ENCODE measurements around the gene TMEM235.

TMEM235 gene

GRCh38 chr17:78230996-78231935 lies at the start of gene TMEM235:
Gene TMEM235 (plus strand): TSS chr17:78231631. CDS start chr17:78232024, 393 bp downstream.
- in situ Hi-C loops (cut with MboI; ENCODE audit: low sequenced_read_pairs), result no loop called here

DNA sequence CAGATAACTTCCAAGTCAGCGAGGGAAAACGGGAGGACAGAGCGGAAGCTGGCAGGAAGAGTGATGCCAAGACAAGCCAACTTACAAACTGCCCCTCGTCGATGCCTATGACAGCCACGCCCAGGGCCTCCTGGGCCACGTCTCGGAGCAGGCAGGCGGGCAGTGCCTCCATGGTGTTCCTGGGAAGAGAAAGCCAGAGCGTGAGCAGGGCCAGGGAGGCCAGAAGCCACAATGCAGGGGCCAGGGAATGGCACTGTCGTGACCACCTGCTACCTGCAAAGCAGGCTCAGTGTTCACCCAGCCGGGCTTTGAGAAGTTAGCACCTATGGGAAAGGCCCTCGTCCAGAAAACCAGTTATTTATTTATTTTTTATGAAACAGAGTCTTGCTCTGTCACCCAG lies 48.9 kb upstream of the TMEM235 start:
- in situ Hi-C loops (cut with MboI; ENCODE audit: low sequenced_read_pairs), result no loop called here

GRCh38 chr17:78183916-78184315 lies 47.5 kb upstream of the TMEM235 start:
- in situ Hi-C loops (cut with MboI; ENCODE audit: low sequenced_read_pairs), result no loop called here

DNA sequence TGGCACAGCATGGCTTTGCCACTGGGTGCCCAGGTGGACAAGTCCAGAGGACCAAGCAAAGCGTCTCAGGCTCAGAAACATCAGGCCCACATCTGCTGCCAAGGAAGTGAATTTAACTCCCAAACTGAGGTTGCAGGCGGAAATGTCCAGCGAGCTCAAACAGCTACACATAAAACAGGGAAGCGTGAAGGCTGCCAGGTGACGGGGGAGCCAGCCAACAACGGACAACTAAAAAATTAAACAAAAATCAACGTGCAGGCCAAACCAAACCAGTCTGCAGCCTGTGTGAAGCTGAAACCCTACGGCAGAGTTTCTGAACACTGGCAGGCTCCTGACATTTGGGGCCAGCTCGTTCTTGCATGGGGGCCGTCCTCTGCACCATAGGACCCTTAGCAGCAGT lies 47.1 kb upstream of the TMEM235 start:
- in situ Hi-C loops (cut with MboI; ENCODE audit: low sequenced_read_pairs), result no loop called here

GRCh38 chr17:78184868-78185267 lies 46.6 kb upstream of the TMEM235 start:
- in situ Hi-C loops (cut with MboI; ENCODE audit: low sequenced_read_pairs), result no loop called here

DNA sequence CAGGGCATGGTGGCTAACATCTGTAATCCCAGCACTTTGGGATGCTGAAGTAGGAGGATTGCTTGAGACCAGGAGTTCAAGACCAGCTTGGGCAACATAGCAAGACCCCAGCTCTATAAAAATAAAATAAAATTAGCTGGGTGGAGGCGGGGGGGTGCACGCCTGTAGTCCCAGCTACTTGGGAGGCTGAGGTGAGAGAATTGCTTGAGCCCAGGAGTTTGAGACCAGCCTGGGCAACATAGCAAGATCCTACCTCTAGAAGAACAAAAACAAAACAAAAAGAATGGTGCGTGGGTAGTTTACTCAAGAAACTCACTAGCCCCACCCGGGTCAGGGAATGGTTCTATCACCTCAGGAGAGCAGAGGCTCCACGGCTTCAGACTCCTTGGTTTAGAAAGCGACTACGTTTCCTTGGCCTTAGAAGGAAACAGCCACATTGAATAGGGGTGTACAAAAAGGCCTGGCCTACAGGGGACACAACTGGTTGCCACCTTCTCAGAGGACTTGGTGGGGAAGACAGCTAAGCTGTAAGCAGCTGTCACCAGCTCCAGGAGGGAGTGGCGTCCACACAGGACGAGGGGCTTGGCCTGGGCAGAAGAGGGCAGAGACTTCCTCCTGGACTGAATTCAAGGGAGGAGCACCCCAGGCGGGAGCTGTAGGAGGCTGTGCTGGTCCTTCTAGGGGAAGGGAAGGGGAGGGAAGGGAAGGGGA lies 45.3 kb upstream of the TMEM235 start:
- in situ Hi-C loops (cut with MboI; ENCODE audit: low sequenced_read_pairs), result no loop called here

GRCh38 chr17:78186692-78187595 lies 44.5 kb upstream of the TMEM235 start, which contains the start of the genes AFMID and TK1:
Gene AFMID (plus strand): TSS chr17:78187362. CDS start chr17:78187371, 9 bp downstream.
Gene TK1 (minus strand): TSS chr17:78187052. CDS start chr17:78186994, 58 bp downstream.
- in situ Hi-C loops (cut with MboI; ENCODE audit: low sequenced_read_pairs), result no loop called here

GRCh38 chr17:78196716-78197115 lies 34.7 kb upstream of the TMEM235 start:
- in situ Hi-C loops (cut with MboI; ENCODE audit: low sequenced_read_pairs), result no loop called here

GRCh38 chr17:78197147-78197832 lies 34.1 kb upstream of the TMEM235 start:
- in situ Hi-C loops (cut with MboI; ENCODE audit: low sequenced_read_pairs), result no loop called here

DNA sequence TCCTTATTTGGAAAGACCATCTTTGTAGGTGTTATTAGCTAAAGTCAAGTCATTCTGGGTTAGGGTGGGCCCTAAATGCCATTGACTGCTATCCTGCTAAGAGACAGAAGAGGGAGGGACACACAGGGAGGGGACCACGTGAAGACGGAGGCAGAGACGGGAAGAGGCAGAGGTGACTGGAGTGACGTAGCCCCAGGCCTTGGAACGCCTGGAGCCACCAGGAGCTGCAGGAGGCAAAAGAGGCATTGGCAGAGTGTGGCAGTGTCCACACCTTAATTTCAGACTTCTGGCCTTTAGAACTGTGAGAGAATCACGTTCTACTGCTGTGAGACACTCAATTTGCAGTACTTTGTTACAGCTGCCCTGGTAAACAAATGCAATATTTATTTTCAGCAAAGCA lies 31.0 kb upstream of the TMEM235 start:
- in situ Hi-C loops (cut with MboI; ENCODE audit: low sequenced_read_pairs), result no loop called here

DNA sequence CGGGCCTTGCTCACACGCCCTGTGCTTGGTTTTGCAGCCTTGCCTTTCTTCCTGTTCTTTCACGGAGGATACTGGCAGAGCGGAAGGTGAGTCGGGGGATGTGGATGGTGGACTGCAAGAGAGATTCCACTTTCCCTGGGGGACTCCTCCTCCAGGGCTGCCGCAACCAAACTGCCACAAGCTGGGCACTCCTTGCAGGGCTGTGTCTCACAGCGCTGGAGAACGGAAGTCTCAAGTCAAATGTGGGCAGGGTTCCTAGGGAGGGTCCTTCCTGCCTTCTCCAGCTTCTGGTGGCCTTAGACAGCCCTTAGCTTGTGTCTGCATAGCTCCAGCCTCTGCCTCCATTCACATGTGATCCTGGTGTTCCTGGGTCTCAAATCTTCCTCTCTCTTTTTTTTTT lies 28.8 kb upstream of the TMEM235 start:
- in situ Hi-C loops (cut with MboI; ENCODE audit: low sequenced_read_pairs), result no loop called here

DNA sequence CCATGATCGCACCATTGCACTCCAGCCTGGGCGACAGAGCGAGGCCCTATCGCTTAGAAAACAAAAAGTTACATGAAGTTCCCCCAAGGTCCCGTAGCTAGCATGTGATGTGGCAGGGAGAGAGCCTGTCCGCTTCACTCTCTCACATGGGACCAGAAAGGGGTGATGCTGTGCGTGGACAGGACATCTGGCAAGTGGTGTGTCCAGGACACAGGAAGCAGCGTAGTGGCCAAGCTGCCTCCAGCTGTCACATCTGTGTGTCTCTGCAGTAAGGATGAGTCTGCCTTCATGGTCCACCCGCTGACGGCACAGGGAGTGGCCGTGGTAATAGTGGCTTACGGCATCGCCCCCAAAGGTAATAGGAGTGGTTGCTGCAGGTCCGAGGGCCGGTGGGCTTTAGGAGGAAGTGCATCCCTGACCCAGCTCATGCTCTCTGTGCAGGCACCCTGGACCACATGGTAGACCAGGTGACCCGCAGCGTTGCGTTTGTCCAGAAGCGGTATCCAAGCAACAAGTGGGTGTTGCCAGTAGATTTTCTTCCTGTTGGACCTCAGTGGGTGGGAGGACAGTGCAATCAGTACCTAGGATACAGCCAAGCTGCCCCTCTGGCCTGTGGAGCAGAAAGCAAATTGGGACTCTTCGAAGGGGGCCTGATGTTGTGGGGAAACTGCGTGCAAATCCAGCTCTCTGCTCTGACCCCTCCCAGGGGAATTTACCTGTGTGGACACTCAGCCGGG lies 26.9 kb upstream of the TMEM235 start:
- in situ Hi-C loops (cut with MboI; ENCODE audit: low sequenced_read_pairs), result no loop called here

DNA sequence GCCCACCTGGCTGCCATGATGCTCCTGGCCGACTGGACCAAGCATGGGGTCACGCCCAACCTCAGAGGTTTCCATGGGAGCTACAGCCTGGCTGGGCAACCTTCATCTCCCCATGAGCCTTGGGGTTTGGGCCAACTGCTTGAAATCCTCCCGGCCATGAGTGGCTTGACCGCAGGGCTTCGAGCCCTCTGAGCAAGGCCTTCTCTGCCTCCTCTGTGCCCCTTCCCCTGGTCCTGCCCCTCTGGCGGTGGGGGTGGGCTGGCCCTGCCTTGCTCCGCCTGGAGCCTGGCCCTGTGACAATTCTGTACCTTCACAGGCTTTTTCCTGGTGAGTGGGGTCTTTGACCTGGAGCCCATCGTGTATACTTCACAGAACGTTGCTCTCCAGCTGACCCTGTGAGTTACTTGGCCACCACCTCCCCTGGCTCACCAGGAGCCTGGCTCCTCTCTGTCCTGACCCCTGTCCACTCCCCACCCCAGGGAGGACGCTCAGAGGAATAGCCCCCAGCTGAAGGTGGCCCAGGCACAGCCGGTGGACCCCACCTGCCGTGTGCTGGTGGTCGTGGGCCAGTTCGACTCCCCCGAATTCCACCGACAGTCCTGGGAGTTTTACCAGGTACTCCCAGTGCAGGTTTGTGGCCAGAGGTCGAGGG lies 26.2 kb upstream of the TMEM235 start:
- in situ Hi-C loops (cut with MboI; ENCODE audit: low sequenced_read_pairs), result no loop called here

DNA sequence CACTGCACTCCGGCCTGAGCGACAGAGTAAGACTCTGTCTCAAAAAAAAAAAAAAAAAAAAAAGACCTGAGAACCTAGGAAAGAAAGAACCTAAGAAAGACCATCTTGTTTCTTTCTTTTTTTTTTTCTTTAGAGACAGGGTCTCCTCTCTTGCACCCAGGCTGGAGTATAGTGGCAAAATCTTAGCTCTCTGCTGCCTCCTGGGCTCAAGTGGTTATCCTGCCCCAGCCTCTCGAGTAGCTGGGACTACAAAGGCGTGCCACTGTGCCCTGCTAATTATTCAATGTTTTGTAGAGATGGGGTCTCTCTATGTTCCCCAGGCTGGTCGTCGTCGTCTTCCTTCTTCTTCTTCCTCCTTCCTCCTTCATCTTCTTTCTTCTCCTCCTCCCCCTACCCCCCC lies 25.1 kb upstream of the TMEM235 start:
- in situ Hi-C loops (cut with MboI; ENCODE audit: low sequenced_read_pairs), result no loop called here

- in situ Hi-C loops (cut with MboI; ENCODE audit: low sequenced_read_pairs), result no loop called here
Measured at GRCh38 chr17:78208486-78208885, 22.9 kb upstream of the TMEM235 start.

DNA sequence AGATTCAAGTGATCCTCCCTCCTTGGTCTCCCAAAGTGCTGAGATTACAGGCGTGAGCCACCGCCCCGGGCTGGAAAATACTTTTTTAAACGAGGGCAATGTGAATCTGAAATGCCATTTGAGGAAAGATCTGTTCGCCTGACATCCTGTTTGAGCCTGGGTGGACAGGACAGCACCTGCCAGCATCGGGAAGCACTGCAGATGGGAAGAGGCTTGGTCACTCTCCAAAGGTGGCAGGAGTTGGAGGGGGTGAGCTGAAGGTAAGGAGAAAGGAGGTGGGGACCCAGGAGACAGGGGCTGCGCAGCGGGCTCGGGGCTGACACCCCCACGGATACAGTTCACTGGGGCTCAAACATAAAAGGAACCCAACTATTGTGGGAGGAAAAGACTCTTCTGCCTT lies 21.3 kb upstream of the TMEM235 start:
- in situ Hi-C loops (cut with MboI; ENCODE audit: low sequenced_read_pairs), result no loop called here

DNA sequence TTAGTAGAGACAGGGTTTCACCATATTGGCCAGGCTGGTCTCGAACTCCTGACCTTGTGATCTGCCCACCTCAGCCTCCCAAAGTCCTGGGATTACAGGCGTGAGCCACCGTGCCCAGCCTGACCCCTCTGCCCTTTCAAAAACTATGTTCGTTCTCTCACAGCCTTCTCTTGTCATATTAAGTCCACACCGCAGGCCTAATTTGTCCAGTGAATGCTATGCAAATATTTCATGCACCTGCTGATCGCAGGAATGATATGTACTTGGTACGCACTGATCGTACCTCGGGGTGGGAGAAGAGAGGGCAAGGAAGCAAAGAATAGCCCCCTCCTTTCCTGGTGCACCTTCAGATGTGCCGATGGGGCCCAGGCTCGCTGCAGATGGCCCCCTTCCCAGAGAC lies 20.4 kb upstream of the TMEM235 start:
- in situ Hi-C loops (cut with MboI; ENCODE audit: low sequenced_read_pairs), result no loop called here

DNA sequence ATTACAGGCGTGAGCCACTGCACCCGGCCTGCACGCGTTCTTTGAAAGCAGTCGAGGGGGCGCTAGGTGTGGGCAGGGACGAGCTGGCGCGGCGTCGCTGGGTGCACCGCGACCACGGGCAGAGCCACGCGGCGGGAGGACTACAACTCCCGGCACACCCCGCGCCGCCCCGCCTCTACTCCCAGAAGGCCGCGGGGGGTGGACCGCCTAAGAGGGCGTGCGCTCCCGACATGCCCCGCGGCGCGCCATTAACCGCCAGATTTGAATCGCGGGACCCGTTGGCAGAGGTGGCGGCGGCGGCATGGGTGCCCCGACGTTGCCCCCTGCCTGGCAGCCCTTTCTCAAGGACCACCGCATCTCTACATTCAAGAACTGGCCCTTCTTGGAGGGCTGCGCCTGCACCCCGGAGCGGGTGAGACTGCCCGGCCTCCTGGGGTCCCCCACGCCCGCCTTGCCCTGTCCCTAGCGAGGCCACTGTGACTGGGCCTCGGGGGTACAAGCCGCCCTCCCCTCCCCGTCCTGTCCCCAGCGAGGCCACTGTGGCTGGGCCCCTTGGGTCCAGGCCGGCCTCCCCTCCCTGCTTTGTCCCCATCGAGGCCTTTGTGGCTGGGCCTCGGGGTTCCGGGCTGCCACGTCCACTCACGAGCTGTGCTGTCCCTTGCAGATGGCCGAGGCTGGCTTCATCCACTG lies 17.3 kb upstream of the TMEM235 start, which contains the start of gene BIRC5:
Gene BIRC5 (plus strand): TSS at position 238 of the 690 bp plus-strand sequence. CDS start 64 bp downstream, at position 302.
- in situ Hi-C loops (cut with MboI; ENCODE audit: low sequenced_read_pairs), result no loop called here
